Esophagus squamous epithelium (tissue), 4 donors: ENCODE data around the gene FAM9C.

Source experiments
- CTCF ChIP-seq, 6 experiments: fragments of 450-650 bp in 4 of 6; fragments of 200-600 bp in 2 of 6; sonication (generic) in 2 of 6; IDR thresholded peaks; one replicate each; pipeline ENCODE4 v1.5.1; 2016 to 2019; ENCODE audit warnings: antibody characterized with exemption in 6 of 6, mild to moderate bottlenecking in 4 of 6, moderate library complexity in 4 of 6
- POLR2A ChIP-seq, 4 donors: fragments of 450-650 bp; IDR thresholded peaks; one replicate each; pipeline ENCODE4 v1.6.1; 2017; ENCODE audit warnings: antibody characterized with exemption in 4 of 4, mild to moderate bottlenecking in 4 of 4, moderate library complexity in 3 of 4

DNA sequence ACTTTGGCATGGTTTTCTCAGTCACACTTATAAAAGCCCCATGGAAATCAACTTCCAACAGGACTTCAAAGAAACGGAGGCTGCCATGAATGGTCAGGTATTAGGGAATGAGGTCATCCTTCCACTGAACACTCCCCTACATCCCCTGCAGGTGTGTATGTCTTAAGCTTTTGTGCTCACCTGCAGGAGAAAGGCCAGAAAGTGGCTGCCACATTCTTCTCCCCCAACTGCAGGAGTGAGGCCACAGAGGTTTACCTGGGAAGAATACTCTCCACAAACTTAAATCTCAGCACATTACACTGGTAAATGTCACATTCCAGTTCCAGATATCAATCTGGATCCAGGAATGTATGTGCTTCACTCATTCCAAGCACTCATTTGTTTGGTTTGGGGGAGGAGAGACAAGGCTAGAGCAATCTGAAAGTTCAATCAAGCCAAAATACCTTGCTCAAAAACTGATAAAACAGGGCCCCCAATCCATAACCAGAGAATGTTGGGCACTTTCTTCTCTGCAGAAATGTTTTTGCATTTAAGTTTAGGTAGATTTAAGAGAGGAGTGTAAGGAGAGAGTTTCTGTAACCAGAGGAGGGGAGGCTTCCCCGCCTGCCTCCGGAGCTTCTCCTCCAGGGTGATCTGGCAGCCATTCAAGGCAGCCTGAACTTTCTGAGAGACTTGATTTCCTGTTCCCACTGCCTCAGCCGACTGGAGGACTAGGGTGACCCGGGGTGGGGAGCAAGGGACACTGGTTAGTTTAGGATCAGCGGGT, 15.4 kb downstream of the FAM9C start:
- TF ChIP-seq CTCF (IDR thresholded peaks at IDR 0.05) (no peak), POLR2A (IDR thresholded peaks at IDR 0.05) (no peak)
